OCI-LY3 (cell line): ENCODE results near the gene KAZN.
A peak's percentile ranks its signal among the peaks of the same experiment; 100 is the strongest.

Experiments
- H2AFZ ChIP-seq: fragments of 200-600, 300-600 bp; shearing (Covaris generic); 2 replicates; pipeline ENCODE4 v1.6.0; 2014; ENCODE audit warnings: antibody characterized with exemption, low read depth, low read length
- H3K27ac ChIP-seq: fragments of 200-600, 300-600 bp; sonication (generic); 2 replicates; pipeline ENCODE4 v1.5.1; 2014; ENCODE audit warnings: mild to moderate bottlenecking, low read length, moderate library complexity, mixed read lengths
- H3K27me3 ChIP-seq: fragments of 200-600, 300-600 bp; sonication (generic); 2 replicates; pipeline ENCODE4 v1.6.1; 2014; ENCODE audit warnings: low read depth, low read length, mixed read lengths
- H3K36me3 ChIP-seq: fragments of 200-600, 300-600 bp; sonication (generic); replicated peaks from 2 replicates; pipeline ENCODE3; 2014; ENCODE audit warnings: low read depth, low read length, mixed read lengths
- H3K4me1 ChIP-seq: fragments of 300-600, 200-600 bp; sonication (generic); 2 replicates; pipeline ENCODE4 v1.6.1; 2014; ENCODE audit warnings: low read length, mixed read lengths
- H3K4me2 ChIP-seq: fragments of 200-600, 300-600 bp; sonication (generic); 2 replicates; pipeline ENCODE4 v1.6.1; 2014; ENCODE audit warnings: low read length, mixed read lengths
- H3K4me3 ChIP-seq: fragments of 300-600, 200-600 bp; sonication (generic); 2 replicates; pipeline ENCODE4 v1.5.1; 2014; ENCODE audit warnings: antibody characterized with exemption, mild to moderate bottlenecking, low read length, moderate library complexity
- H3K79me2 ChIP-seq: fragments of 300-600, 200-600 bp; shearing (Covaris generic); 2 replicates; pipeline ENCODE4 v1.6.1; 2014; ENCODE audit warnings: mild to moderate bottlenecking, low read length, mixed read lengths
- H3K9ac ChIP-seq: fragments of 300-600, 200-600 bp; shearing (Covaris generic); 2 replicates; pipeline ENCODE4 v1.6.0; 2014; ENCODE audit warnings: mild to moderate bottlenecking, low read length, moderate library complexity
- H3K9me3 ChIP-seq: fragments of 200-600, 300-600 bp; shearing (Covaris generic); 2 replicates; pipeline ENCODE4 v1.6.1; 2014; ENCODE audit warnings: low read length, mixed read lengths; ENCODE audit not compliant: insufficient read depth
- H4K20me1 ChIP-seq: fragments of 200-600, 300-600 bp; sonication (generic); 2 replicates; pipeline ENCODE4 v1.6.1; 2016; ENCODE audit warnings: low read length, mixed read lengths; ENCODE audit not compliant: insufficient read depth
- EZH2phosphoT487 ChIP-seq: fragments of 200-600 bp; shearing (Covaris generic); IDR thresholded peaks from 2 replicates; pipeline ENCODE4 v1.6.1; 2018; ENCODE audit warnings: antibody characterized with exemption, mixed run types, low read depth
- TF ChIP-seq, protein P1 (sequence below): fragments of 200-600, 300-600 bp; sonication (generic); IDR thresholded peaks from 2 replicates; pipeline ENCODE4 v1.5.1; 2014; ENCODE audit warnings: antibody characterized with exemption, low read length, low read depth

The KAZN gene

DNA sequence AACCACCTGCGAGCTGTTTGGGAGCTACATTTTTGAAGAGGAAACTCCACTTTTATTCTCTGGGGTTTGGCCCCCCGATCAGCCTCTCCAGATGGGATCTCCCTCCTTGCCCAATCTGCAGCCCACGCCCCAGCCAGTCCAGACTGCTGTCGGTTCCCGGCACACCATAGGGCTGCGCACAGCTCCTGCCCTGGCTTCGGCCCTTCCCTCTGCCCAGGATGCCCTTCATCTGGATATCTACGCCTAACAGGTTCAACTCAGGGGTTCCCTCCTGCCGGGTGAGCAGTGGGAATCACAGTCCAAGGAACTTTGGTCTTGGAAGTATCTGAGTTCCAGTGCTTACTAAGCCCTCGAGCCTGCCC, 135.3 kb downstream of the KAZN start:
- peaks cover 12% of the 10 kb centered on the region for H3K4me1 ChIP-seq

DNA sequence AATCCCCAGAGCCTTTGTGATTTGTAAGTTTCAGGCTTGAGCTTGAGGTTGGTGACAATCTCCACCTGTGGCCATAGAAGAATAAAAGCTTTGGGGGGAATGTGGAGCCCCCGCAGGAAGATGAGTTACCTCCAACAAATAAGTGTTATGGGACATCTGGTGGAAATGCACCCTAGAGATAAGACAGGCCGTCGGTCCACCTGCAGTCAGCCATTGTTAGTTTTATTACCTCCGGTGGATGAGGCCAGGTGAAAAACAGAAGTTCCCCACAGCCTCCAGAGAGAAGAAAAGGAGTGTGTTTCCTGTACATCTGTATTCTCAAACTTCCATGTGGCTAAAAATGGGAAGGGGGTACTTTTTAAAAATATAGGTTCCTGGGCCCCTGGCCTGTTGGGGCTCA, 137.4 kb downstream of the KAZN start:
- Histone ChIP-seq H3K9ac (no peak overlapping the region), H3K4me2 (no peak overlapping the region), H3K79me2 (no peaks in the 10 kb centered on the region), H3K4me3 (no peak overlapping the region), H3K9me3 (no peaks in the 10 kb centered on the region), H3K27me3 (no peaks in the 10 kb centered on the region), H3K4me1 (peaks cover 12% of the 10 kb centered on the region), H3K27ac (no peak overlapping the region), H4K20me1 (no peaks in the 10 kb centered on the region), H3K36me3 (no peaks in the 10 kb centered on the region), H2AFZ (no peak overlapping the region)
- TF ChIP-seq, protein P1, sequence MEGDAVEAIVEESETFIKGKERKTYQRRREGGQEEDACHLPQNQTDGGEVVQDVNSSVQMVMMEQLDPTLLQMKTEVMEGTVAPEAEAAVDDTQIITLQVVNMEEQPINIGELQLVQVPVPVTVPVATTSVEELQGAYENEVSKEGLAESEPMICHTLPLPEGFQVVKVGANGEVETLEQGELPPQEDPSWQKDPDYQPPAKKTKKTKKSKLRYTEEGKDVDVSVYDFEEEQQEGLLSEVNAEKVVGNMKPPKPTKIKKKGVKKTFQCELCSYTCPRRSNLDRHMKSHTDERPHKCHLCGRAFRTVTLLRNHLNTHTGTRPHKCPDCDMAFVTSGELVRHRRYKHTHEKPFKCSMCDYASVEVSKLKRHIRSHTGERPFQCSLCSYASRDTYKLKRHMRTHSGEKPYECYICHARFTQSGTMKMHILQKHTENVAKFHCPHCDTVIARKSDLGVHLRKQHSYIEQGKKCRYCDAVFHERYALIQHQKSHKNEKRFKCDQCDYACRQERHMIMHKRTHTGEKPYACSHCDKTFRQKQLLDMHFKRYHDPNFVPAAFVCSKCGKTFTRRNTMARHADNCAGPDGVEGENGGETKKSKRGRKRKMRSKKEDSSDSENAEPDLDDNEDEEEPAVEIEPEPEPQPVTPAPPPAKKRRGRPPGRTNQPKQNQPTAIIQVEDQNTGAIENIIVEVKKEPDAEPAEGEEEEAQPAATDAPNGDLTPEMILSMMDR = no peak
- TF ChIP-seq EZH2phosphoT487 = no peak

More for the DNA sequence above, 135.3 kb downstream of the KAZN start:
- no peaks in the 10 kb centered on the region for H3K9me3 ChIP-seq
- H2AFZ ChIP-seq = no peak overlapping the region
- H3K9ac ChIP-seq = no peak overlapping the region
- no peaks in the 10 kb centered on the region for H4K20me1 ChIP-seq
- no peaks in the 10 kb centered on the region for H3K79me2 ChIP-seq
- H3K27ac ChIP-seq = no peak overlapping the region
- peak overlapping the region; percentile 61; the same call in 1 of the 2 replicates for H3K4me2 ChIP-seq
- no peaks in the 10 kb centered on the region for H3K36me3 ChIP-seq
- TF ChIP-seq, protein P1 = no peak
- no peak for TF ChIP-seq EZH2phosphoT487
- H3K27me3 ChIP-seq = no peaks in the 10 kb centered on the region
- no peak overlapping the region for H3K4me3 ChIP-seq

DNA sequence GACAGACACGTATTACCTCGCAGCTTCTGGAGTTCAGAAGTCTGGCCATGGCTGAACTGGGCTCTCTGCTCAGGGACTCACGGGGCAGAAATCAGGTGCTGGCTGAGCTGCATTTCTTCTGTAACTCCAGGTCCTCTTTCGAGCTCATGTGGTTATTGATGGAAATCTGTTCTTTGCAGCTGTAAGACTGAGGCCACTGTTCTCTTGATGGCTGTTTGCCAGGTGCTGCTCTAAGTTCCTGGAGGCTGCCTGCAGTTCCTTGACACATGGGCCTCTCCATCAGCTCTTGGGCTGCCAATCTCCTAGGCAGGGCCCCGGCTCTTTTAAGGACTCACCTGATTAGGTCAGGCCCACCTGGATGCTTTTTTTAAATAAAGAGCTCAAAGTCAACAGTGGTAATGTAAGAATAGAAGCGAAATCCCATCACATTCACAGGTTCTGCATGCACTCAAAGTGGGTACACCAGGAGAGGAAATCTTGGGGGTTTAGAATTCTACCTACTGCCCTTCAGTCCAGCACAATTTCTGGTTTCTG, 139.1 kb downstream of the KAZN start:
- no peaks in the 10 kb centered on the region for H3K27me3 ChIP-seq
- H3K36me3 ChIP-seq = no peaks in the 10 kb centered on the region
- TF ChIP-seq, protein P1 = no peak
- TF ChIP-seq EZH2phosphoT487 = no peak
- no peak overlapping the region for H3K4me2 ChIP-seq
- peaks cover 11% of the 10 kb centered on the region for H3K4me1 ChIP-seq
- no peak overlapping the region for H3K4me3 ChIP-seq
- no peaks in the 10 kb centered on the region for H3K79me2 ChIP-seq
- H2AFZ ChIP-seq = no peak overlapping the region
- no peak overlapping the region for H3K27ac ChIP-seq
- H3K9me3 ChIP-seq = no peaks in the 10 kb centered on the region
- no peaks in the 10 kb centered on the region for H4K20me1 ChIP-seq
- H3K9ac ChIP-seq = no peak overlapping the region

DNA sequence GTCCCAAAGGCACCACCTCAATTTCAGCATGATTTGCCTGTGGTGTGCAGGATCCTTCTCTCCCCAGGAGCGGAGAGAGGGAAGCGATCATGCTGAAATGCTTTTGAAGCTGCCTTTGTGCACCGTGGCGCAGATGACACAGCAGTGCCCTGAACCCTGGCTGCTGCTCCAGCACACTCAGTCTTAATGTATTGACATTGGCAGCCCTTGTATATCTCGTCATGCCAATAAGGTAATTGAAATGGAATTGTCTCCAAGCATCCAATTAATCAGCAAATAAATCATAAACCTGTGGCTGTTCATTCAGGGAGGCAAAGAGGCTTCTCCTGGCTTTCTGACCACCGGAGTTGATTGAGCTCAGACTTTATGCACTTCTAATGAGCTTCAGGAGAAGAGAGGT, 139.8 kb downstream of the KAZN start:
- H3K27ac ChIP-seq = no peak overlapping the region
- no peaks in the 10 kb centered on the region for H3K27me3 ChIP-seq
- no peaks in the 10 kb centered on the region for H3K9me3 ChIP-seq
- H3K79me2 ChIP-seq = no peaks in the 10 kb centered on the region
- H2AFZ ChIP-seq = no peak overlapping the region
- H3K4me1 ChIP-seq = peaks cover 5% of the 10 kb centered on the region
- H3K36me3 ChIP-seq = no peaks in the 10 kb centered on the region
- H3K9ac ChIP-seq = no peak overlapping the region
- H3K4me3 ChIP-seq = no peak overlapping the region
- H3K4me2 ChIP-seq = no peak overlapping the region
- no peak for TF ChIP-seq EZH2phosphoT487
- TF ChIP-seq, protein P1 = no peak
- no peaks in the 10 kb centered on the region for H4K20me1 ChIP-seq
